ENCODE measurements around the gene CCDC73. TPM values are rescaled to one million over a fixed set of nuclear protein-coding genes. Genes with fewer than 3 reads are reported as not detected.

CCDC73 gene
- total RNA-seq = not detected

- Mint-ChIP-seq H3K9me3 (ENCODE audit: insufficient read depth) (no peaks in the 10 kb centered on the region), H3K27me3 (ENCODE audit: low read depth) (peaks cover 16% of the 10 kb centered on the region), H3K4me3 (no peak within 1 kb of the TSS), H3K4me1 (ENCODE audit: low read depth) (peaks cover 4% of the 10 kb centered on the region), H3K36me3 (ENCODE audit: low read depth) (no peaks in the 10 kb centered on the region), H3K27ac (no peak within 1 kb of the TSS)
- ChIA-PET CTCF (interaction anchor here (0.6 to 1.0 kb wide), 2 partner anchors 470 to 1446 kb away, joined by 3 read pairs; no protein-coding TSS in a partner anchor), POLR2A (no interaction called here)
- ATAC-seq = no peak
- no peak for DNase-seq
Measured at GRCh38 chr11:32794439-32794838, at the start of gene CCDC73. CCDC73 (minus strand) TSS chr11:32794662; CDS start chr11:32760243, 34,419 bp downstream.

- no peaks in the 10 kb centered on the region for H3K36me3 Mint-ChIP-seq (ENCODE audit: low read depth)
- ATAC-seq = no peak
- no peak overlapping the region for H3K27ac Mint-ChIP-seq
- DNase-seq = no peak
- H3K9me3 Mint-ChIP-seq (ENCODE audit: insufficient read depth) = no peaks in the 10 kb centered on the region
- H3K4me3 Mint-ChIP-seq = no peak overlapping the region
- ChIA-PET CTCF (no interaction called here), POLR2A (no interaction called here)
- H3K27me3 Mint-ChIP-seq (ENCODE audit: low read depth) = peaks cover 5% of the 10 kb centered on the region
- no peaks in the 10 kb centered on the region for H3K4me1 Mint-ChIP-seq (ENCODE audit: low read depth)
Measured at GRCh38 chr11:32843544-32843943, 49.1 kb upstream of the CCDC73 start.

- Mint-ChIP-seq H3K27me3 (ENCODE audit: low read depth) (peaks cover 2% of the 10 kb centered on the region), H3K36me3 (ENCODE audit: low read depth) (no peaks in the 10 kb centered on the region), H3K4me1 (ENCODE audit: low read depth) (no peaks in the 10 kb centered on the region), H3K9me3 (ENCODE audit: insufficient read depth) (no peaks in the 10 kb centered on the region), H3K4me3 (no peak overlapping the region), H3K27ac (no peak overlapping the region)
- POLR2A ChIA-PET = no interaction called here
- ATAC-seq (no peak), DNase-seq (no peak)
- CTCF ChIA-PET = interaction anchor here (1.0 to 1.5 kb wide), 3 partner anchors 31 to 225 kb away, joined by 3 to 5 read pairs (median 4); no protein-coding TSS in a partner anchor
Measured at GRCh38 chr11:32840587-32840986, 46.1 kb upstream of the CCDC73 start.

DNA sequence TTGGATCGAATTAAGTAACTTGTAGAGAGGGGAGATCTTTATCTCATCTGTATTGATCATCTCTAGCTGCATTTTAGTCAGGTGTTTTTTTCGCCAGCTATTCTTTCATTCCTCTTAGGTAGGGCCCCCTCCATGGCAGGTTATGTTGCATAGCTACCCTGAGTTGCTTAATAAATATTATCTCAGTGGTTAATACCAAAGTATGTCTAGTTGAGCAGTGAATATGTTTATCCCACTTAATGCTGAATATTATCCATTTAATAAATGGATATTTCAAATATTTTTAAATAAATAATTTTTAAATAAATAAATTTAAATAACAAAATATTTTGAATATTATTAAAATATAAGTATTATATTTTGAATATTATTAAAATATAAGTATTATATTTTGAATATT lies 44.8 kb upstream of the CCDC73 start:
- DNase-seq = no peak
- CTCF ChIA-PET = interaction anchor here (1.6 kb wide), 1 partner anchor 31 kb away, joined by 8 read pairs; no protein-coding TSS in a partner anchor
- Mint-ChIP-seq H3K27me3 (ENCODE audit: low read depth) (peaks cover 10% of the 10 kb centered on the region), H3K4me3 (no peak overlapping the region), H3K36me3 (ENCODE audit: low read depth) (no peaks in the 10 kb centered on the region), H3K4me1 (ENCODE audit: low read depth) (no peaks in the 10 kb centered on the region), H3K9me3 (ENCODE audit: insufficient read depth) (no peaks in the 10 kb centered on the region), H3K27ac (no peak overlapping the region)
- ATAC-seq = no peak
- POLR2A ChIA-PET = no interaction called here

GRCh38 chr11:32838505-32839274 lies 44.2 kb upstream of the CCDC73 start:
- DNase-seq (no peak), ATAC-seq (no peak)
- Mint-ChIP-seq H3K4me3 (no peak overlapping the region), H3K36me3 (ENCODE audit: low read depth) (no peaks in the 10 kb centered on the region), H3K27ac (no peak overlapping the region), H3K9me3 (ENCODE audit: insufficient read depth) (no peaks in the 10 kb centered on the region), H3K4me1 (ENCODE audit: low read depth) (no peaks in the 10 kb centered on the region), H3K27me3 (ENCODE audit: low read depth) (peaks cover 13% of the 10 kb centered on the region)
- POLR2A ChIA-PET = no interaction called here
- CTCF ChIA-PET = interaction anchor here (1.6 kb wide), 1 partner anchor 30 kb away, joined by 8 read pairs; no protein-coding TSS in a partner anchor

DNA sequence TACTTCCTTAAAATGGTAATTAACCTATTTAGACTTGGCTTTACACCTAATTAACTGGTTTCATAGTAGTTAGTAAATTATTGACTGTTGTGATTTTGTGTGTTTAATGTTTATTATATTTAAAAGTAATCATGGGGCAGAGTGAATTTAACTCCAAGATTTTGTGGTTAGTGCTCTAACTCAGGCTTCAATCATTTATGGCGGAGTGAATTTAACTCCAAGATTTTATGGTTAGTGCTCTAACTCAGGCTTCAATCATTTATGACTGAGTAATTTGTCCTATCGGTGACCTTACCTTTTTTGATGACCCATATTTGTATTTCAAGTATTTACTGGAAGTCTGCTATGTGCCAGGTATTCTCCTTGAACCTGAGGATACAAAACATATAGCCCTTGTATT lies 42.5 kb upstream of the CCDC73 start:
- H3K36me3 Mint-ChIP-seq (ENCODE audit: low read depth) = no peaks in the 10 kb centered on the region
- ChIA-PET POLR2A (no interaction called here), CTCF (no interaction called here)
- H3K4me3 Mint-ChIP-seq = no peak overlapping the region
- no peaks in the 10 kb centered on the region for H3K4me1 Mint-ChIP-seq (ENCODE audit: low read depth)
- ATAC-seq (no peak), DNase-seq (no peak)
- no peaks in the 10 kb centered on the region for H3K9me3 Mint-ChIP-seq (ENCODE audit: insufficient read depth)
- peaks cover 25% of the 10 kb centered on the region for H3K27me3 Mint-ChIP-seq (ENCODE audit: low read depth)
- H3K27ac Mint-ChIP-seq = no peak overlapping the region

GRCh38 chr11:32833921-32834320 lies 39.5 kb upstream of the CCDC73 start:
- Mint-ChIP-seq H3K4me1 (ENCODE audit: low read depth) (peaks cover 12% of the 10 kb centered on the region), H3K4me3 (no peak overlapping the region), H3K9me3 (ENCODE audit: insufficient read depth) (no peaks in the 10 kb centered on the region), H3K27me3 (ENCODE audit: low read depth) (peaks cover 45% of the 10 kb centered on the region), H3K27ac (no peak overlapping the region), H3K36me3 (ENCODE audit: low read depth) (no peaks in the 10 kb centered on the region)
- ATAC-seq = no peak
- ChIA-PET CTCF (no interaction called here), POLR2A (no interaction called here)
- no peak for DNase-seq

- CTCF ChIA-PET = interaction anchor here (1.1 to 1.2 kb wide), 2 partner anchors 62 to 498 kb away, joined by 3 to 4 read pairs; no protein-coding TSS in a partner anchor
- POLR2A ChIA-PET = interaction anchor here (0.6 kb wide), 1 partner anchor 413 kb away, joined by 3 read pairs; no protein-coding TSS in a partner anchor
- no peak for DNase-seq
- H3K9me3 Mint-ChIP-seq (ENCODE audit: insufficient read depth) = no peaks in the 10 kb centered on the region
- ATAC-seq = no peak
- peaks cover 47% of the 10 kb centered on the region for H3K27me3 Mint-ChIP-seq (ENCODE audit: low read depth)
- peaks cover 12% of the 10 kb centered on the region for H3K4me1 Mint-ChIP-seq (ENCODE audit: low read depth)
- no peak overlapping the region for H3K4me3 Mint-ChIP-seq
- H3K27ac Mint-ChIP-seq = no peak overlapping the region
- no peaks in the 10 kb centered on the region for H3K36me3 Mint-ChIP-seq (ENCODE audit: low read depth)
Measured at GRCh38 chr11:32831221-32831620, 36.8 kb upstream of the CCDC73 start.

DNA sequence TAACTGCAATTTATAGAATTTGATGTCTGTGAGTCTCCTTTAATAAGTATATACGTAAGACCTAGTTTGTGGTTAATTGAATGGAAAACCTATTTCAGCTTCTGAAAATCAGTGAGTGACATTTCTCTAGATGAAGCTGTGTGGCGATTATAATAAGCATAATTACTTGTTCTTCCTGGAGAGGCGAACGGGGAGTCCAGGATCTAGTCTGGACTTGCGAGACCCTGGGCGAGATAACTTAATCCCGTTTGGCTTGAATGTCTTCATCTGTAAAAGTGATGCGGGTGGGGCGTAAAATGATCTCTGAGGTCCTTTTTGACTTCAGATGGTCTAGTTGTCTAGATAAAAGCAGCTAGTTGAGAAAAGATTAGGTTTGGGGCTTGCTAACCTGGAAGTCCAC lies 36.3 kb upstream of the CCDC73 start:
- DNase-seq (no peak), ATAC-seq (no peak)
- Mint-ChIP-seq H3K4me1 (ENCODE audit: low read depth) (peaks cover 12% of the 10 kb centered on the region), H3K9me3 (ENCODE audit: insufficient read depth) (no peaks in the 10 kb centered on the region), H3K4me3 (peak overlapping the region; percentile 72), H3K36me3 (ENCODE audit: low read depth) (no peaks in the 10 kb centered on the region), H3K27me3 (ENCODE audit: low read depth) (peaks cover 47% of the 10 kb centered on the region), H3K27ac (no peak overlapping the region)
- POLR2A ChIA-PET = interaction anchor here (0.6 kb wide), 1 partner anchor 412 kb away, joined by 3 read pairs; no protein-coding TSS in a partner anchor
- CTCF ChIA-PET = interaction anchor here (1.1 to 1.2 kb wide), 2 partner anchors 62 to 499 kb away, joined by 3 to 4 read pairs; no protein-coding TSS in a partner anchor

DNA sequence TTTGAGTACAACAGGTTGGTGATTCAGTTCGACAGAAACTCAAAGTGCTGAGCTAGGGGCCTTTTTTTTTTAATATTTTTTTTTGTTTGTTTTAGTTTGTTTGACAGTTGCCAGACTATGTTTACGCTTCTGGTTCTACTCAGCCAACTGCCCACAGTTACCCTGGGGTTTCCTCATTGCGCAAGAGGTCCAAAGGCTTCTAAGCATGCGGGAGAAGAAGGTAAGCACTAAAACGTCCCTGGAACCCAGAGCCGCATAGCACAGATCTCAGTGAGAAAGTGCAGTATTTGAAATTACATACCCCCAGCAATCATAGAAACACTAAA lies 35.9 kb upstream of the CCDC73 start:
- Mint-ChIP-seq H3K27me3 (ENCODE audit: low read depth) (peaks cover 46% of the 10 kb centered on the region), H3K27ac (peak overlapping the region; percentile 43), H3K4me1 (ENCODE audit: low read depth) (peaks cover 12% of the 10 kb centered on the region), H3K36me3 (ENCODE audit: low read depth) (no peaks in the 10 kb centered on the region), H3K9me3 (ENCODE audit: insufficient read depth) (no peaks in the 10 kb centered on the region), H3K4me3 (peak overlapping the region; percentile 72)
- ATAC-seq = no peak
- POLR2A ChIA-PET = no interaction called here
- CTCF ChIA-PET = interaction anchor here (1.1 to 1.2 kb wide), 2 partner anchors 63 to 499 kb away, joined by 3 to 4 read pairs; no protein-coding TSS in a partner anchor
- no peak for DNase-seq

DNA sequence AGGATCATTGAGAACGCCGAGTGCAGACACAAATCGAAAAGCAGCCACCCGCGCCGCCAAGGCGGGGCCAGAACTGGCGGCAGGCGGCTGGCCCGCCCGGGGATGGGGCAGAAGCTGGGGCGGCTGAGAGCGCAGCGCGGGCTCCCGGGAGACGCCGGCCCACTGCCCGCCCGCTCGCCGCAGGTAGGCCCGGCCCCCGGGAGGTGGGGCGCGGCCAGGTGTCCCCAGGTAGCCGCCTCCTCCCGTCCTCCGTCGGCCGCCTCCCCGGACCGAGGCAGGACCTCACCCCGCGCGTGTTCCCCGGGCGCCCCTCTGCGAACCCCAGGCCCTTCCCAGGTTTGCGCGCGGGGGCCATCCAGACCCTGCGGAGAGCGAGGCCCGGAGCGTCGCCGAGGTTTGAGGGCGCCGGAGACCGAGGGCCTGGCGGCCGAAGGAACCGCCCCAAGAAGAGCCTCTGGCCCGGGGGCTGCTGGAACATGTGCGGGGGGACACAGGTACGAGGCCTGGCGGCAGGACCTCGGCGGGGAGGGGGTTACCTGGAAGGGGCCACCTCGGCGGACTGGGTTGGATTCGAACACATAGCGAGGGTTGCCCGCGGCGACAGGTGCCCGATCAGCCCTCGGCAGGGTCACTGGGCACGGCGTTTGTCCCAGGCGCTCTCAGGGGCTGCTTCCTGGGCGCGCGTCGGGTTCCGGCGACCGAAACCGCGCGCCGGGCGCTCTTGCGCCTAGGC lies 35.4 kb upstream of the CCDC73 start, which contains the start of gene PRRG4:
Gene PRRG4 (plus strand): TSS at position 248 of the 733 bp plus-strand sequence. CDS start 603 bp downstream, outside the sequence.
- Mint-ChIP-seq H3K27ac (peak within 1 kb of the TSS; percentile 77), H3K36me3 (ENCODE audit: low read depth) (no peaks in the 10 kb centered on the region), H3K4me1 (ENCODE audit: low read depth) (peaks cover 12% of the 10 kb centered on the region), H3K4me3 (peak within 1 kb of the TSS; percentile 80), H3K9me3 (ENCODE audit: insufficient read depth) (no peaks in the 10 kb centered on the region), H3K27me3 (ENCODE audit: low read depth) (peaks cover 41% of the 10 kb centered on the region)
- ATAC-seq = peak; percentile 86
- POLR2A ChIA-PET = no interaction called here
- CTCF ChIA-PET = interaction anchor here (1.2 kb wide), 1 partner anchor 500 kb away, joined by 3 read pairs; no protein-coding TSS in a partner anchor
- peak; percentile 61 for DNase-seq
